GM12891 (cell line): ENCODE measurements around the gene LRP1B.

Experiments used
- POLR2A ChIP-seq: IDR thresholded peaks from 2 replicates; pipeline ENCODE4 v1.6.1; 2011; ENCODE audit warnings: low read depth, low read length, control low read depth
- POLR2AphosphoS5 ChIP-seq: IDR thresholded peaks from 2 replicates; pipeline ENCODE4 v1.6.1; 2011; ENCODE audit warnings: low read depth, low read length, control low read depth
- SPI1 ChIP-seq: IDR thresholded peaks from 2 replicates; pipeline ENCODE4 v1.6.1; 2011; ENCODE audit warnings: low read depth, low read length, control low read depth
- TAF1 ChIP-seq: IDR thresholded peaks from 2 replicates; pipeline ENCODE4 v1.6.1; 2011; ENCODE audit warnings: low read depth, low read length, control low read depth

GRCh38 chr2:141109633-141110032 is 1021.2 kb downstream of the LRP1B start:
- no peak for TF ChIP-seq POLR2A
- TF ChIP-seq TAF1, result no peak
- TF ChIP-seq POLR2AphosphoS5, result no peak
- no peak for TF ChIP-seq SPI1
